DOHH2 (cell line): ENCODE data around the gene SOWAHA.
"Not testable (repeated sequence)": the region's sequence is repeated elsewhere in the genome, so short reads cannot be mapped to it uniquely, and the experiment has no call there.

Source experiments
- H3F3A ChIP-seq: fragments of 200-600 bp; sonication (generic), shearing (Covaris generic); 2 replicates; pipeline ENCODE4 v1.6.0; 2016; ENCODE audit warnings: antibody characterized with exemption, mild to moderate bottlenecking; ENCODE audit not compliant: control insufficient read depth, insufficient read depth
- H3K27ac ChIP-seq: fragments of 200-600 bp; sonication (generic); 2 replicates; pipeline ENCODE4 v1.5.1; 2014; ENCODE audit warnings: low read depth, mild to moderate bottlenecking, low read length, moderate library complexity
- H3K27me3 ChIP-seq: fragments of 200-600 bp; sonication (generic); 2 replicates; pipeline ENCODE4 v1.6.1; 2014; ENCODE audit warnings: mild to moderate bottlenecking, low read length, mixed read lengths; ENCODE audit not compliant: control insufficient read depth
- H3K36me3 ChIP-seq: fragments of 200-600 bp; sonication (generic); 2 replicates; pipeline ENCODE4 v1.6.1; 2014; ENCODE audit warnings: mild to moderate bottlenecking, low read length, moderate library complexity, mixed read lengths; ENCODE audit not compliant: control insufficient read depth
- H3K4me1 ChIP-seq: fragments of 200-600 bp; sonication (generic); 2 replicates; pipeline ENCODE4 v1.6.1; 2014; ENCODE audit warnings: mild to moderate bottlenecking, low read length, mixed read lengths; ENCODE audit not compliant: control insufficient read depth
- H3K4me2 ChIP-seq: fragments of 200-600 bp; sonication (generic); 2 replicates; pipeline ENCODE4 v1.6.0; 2014; ENCODE audit warnings: mild to moderate bottlenecking, low read length, moderate library complexity
- H3K4me3 ChIP-seq: fragments of 200-600 bp; sonication (generic); 2 replicates; pipeline ENCODE4 v1.5.1; 2014; ENCODE audit warnings: mild to moderate bottlenecking, low read length, mixed read lengths
- H3K79me2 ChIP-seq: fragments of 200-600 bp; sonication (generic); 2 replicates; pipeline ENCODE4 v1.6.1; 2014; ENCODE audit warnings: mild to moderate bottlenecking, low read length, mixed read lengths; ENCODE audit not compliant: control insufficient read depth
- H3K9me2 ChIP-seq: fragments of 200-600 bp; sonication (generic); replicated peaks from 2 replicates; pipeline ENCODE4 v1.6.1; 2014; ENCODE audit warnings: mild to moderate bottlenecking, low read length, mixed read lengths; ENCODE audit not compliant: control insufficient read depth
- H3K9me3 ChIP-seq: fragments of 200-600 bp; sonication (generic); 2 replicates; pipeline ENCODE4 v1.6.1; 2014; ENCODE audit warnings: antibody characterized with exemption, low read length, mixed read lengths; ENCODE audit not compliant: control insufficient read depth, insufficient read depth
- H4K20me1 ChIP-seq: fragments of 200-600 bp; sonication (generic); 2 replicates; pipeline ENCODE4 v1.6.0; 2014; ENCODE audit warnings: low read depth, mild to moderate bottlenecking, antibody characterized with exemption, low read length, moderate library complexity; ENCODE audit not compliant: control insufficient read depth, insufficient read depth
- EZH2phosphoT487 ChIP-seq: fragments of 200-600 bp; sonication (generic); IDR thresholded peaks from 2 replicates; pipeline ENCODE4 v1.6.1; 2017; ENCODE audit warnings: borderline replicate concordance, mild to moderate bottlenecking, antibody characterized with exemption, low read length, moderate library complexity, mixed read lengths
- TF ChIP-seq, protein P1 (sequence below): fragments of 200-600 bp; sonication (generic); IDR thresholded peaks from one replicate; pipeline ENCODE4 v1.5.1; 2014; ENCODE audit warnings: antibody characterized with exemption, mild to moderate bottlenecking, low read depth, low read length; ENCODE audit not compliant: poor library complexity, severe bottlenecking

SOWAHA gene

DNA sequence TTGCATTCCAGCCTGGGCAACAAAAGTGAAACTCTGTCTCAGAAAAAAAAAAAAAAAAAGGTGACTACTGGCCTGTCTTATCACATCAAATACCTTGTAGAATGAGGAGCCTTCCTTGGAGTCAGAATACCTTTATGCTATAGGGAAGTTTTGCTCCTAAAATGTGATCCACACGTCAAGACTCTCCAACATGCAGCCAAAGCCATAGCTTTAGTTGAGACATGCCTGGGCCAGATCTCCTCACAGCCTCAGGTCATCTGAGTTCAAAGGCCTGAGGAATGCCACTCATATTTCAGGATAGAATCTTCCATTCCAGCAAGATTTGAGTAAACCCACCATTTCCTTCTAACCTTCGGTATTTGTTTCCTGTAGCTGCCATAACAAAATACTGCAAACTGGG is 13.7 kb upstream of the SOWAHA start:
- Histone ChIP-seq H3K9me2 (no peaks in the 10 kb centered on the region), H3K27ac (no peak overlapping the region)
- no peak for TF ChIP-seq EZH2phosphoT487
- TF ChIP-seq, protein P1, sequence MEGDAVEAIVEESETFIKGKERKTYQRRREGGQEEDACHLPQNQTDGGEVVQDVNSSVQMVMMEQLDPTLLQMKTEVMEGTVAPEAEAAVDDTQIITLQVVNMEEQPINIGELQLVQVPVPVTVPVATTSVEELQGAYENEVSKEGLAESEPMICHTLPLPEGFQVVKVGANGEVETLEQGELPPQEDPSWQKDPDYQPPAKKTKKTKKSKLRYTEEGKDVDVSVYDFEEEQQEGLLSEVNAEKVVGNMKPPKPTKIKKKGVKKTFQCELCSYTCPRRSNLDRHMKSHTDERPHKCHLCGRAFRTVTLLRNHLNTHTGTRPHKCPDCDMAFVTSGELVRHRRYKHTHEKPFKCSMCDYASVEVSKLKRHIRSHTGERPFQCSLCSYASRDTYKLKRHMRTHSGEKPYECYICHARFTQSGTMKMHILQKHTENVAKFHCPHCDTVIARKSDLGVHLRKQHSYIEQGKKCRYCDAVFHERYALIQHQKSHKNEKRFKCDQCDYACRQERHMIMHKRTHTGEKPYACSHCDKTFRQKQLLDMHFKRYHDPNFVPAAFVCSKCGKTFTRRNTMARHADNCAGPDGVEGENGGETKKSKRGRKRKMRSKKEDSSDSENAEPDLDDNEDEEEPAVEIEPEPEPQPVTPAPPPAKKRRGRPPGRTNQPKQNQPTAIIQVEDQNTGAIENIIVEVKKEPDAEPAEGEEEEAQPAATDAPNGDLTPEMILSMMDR = no peak

GRCh38 chr5:132800545-132800944 is 12.6 kb upstream of the SOWAHA start:
- Histone ChIP-seq H3F3A (no peaks in the 10 kb centered on the region), H3K9me3 (no peaks in the 10 kb centered on the region), H3K4me1 (no peaks in the 10 kb centered on the region), H3K27ac (no peak overlapping the region), H4K20me1 (no peaks in the 10 kb centered on the region), H3K9me2 (no peaks in the 10 kb centered on the region), H3K4me3 (no peak overlapping the region), H3K27me3 (peaks cover 21% of the 10 kb centered on the region), H3K79me2 (no peaks in the 10 kb centered on the region), H3K36me3 (no peaks in the 10 kb centered on the region), H3K4me2 (no peak overlapping the region)
- TF ChIP-seq EZH2phosphoT487 = no peak
- TF ChIP-seq, protein P1 = no peak

More for the DNA sequence above, 13.7 kb upstream of the SOWAHA start:
- Histone ChIP-seq H4K20me1 (no peaks in the 10 kb centered on the region), H3F3A (no peaks in the 10 kb centered on the region), H3K4me3 (no peak overlapping the region), H3K4me2 (no peak overlapping the region), H3K36me3 (no peaks in the 10 kb centered on the region), H3K27me3 (peaks cover 21% of the 10 kb centered on the region), H3K9me3 (no peaks in the 10 kb centered on the region), H3K4me1 (no peaks in the 10 kb centered on the region), H3K79me2 (no peaks in the 10 kb centered on the region)

DNA sequence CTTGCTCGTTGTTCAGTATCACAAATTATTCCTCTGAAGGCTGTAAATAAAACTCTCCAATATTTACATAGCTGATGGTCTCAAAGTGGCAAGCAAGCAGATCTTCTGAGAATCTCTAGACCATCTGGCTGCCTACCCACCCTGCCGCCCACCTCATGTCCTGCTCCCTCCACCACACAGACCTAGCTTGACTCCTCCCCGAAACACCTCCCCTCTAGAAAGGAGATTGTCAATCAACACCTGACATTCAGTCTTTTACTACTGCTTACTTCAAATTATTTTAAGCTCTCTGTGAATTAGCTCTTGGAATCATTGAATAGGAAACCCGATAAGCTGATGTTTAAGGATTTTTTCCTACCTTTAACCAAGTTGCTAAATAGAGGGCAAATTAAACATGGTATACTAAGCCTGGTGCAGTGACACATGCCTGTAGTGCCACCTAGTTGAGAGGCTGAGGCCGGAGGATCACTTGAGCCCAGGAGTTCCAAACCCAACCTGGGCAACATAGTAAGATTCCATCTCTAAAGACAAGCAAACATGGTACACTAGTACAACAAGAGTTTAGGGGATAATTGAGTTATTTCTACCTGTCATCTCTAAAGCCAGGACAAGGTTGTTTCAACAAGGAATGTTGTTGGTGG is 10.9 kb upstream of the SOWAHA start:
- Histone ChIP-seq H3K9me3 (no peaks in the 10 kb centered on the region), H4K20me1 (no peaks in the 10 kb centered on the region), H3K27ac (no peak overlapping the region), H3K79me2 (no peaks in the 10 kb centered on the region), H3K4me2 (no peak overlapping the region), H3K4me3 (no peak overlapping the region), H3K9me2 (no peaks in the 10 kb centered on the region), H3K36me3 (no peaks in the 10 kb centered on the region), H3K27me3 (peaks cover 21% of the 10 kb centered on the region), H3K4me1 (no peaks in the 10 kb centered on the region), H3F3A (no peaks in the 10 kb centered on the region)
- no peak for TF ChIP-seq EZH2phosphoT487
- TF ChIP-seq, protein P1 = peak; percentile 9

DNA sequence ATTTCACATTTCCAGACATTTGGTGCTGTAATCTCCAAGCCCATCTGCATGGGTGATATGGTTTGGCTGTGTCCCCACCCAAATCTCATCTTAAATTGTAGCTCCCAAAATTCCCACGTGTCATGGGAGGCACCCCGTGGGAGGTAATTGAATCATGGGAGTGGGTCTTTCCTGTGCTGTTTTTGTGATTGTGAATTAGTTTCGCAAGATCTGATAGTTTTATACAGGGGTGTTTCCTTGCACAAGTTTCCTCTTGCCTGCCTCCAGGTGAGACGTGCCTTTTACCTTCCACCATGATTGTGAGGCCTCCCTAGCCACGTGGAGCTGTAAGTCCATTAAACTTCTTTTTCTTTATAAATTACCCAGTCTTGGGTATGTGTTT is 10.4 kb upstream of the SOWAHA start:
- not testable (repeated sequence) for H3K36me3 ChIP-seq, H3K9me3 ChIP-seq, H3F3A ChIP-seq

DNA sequence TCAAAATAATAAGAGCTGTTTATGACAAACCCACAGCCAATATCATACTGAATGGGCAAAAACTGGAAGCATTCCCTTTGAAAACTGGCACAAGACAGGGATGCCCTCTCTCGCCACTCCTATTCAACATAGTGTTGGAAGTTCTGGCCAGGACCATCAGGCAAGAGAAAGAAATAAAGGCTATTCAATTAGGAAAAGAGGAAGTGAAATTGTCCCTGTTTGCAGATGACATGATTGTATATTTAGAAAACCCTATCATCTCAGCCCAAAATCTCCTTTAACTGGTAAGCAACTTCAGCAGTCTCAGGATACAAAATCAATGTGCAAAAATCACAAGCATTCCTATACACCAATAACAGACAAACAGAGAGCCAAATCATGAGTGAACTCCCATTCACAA is 8.9 kb upstream of the SOWAHA start:
- H3K36me3 ChIP-seq, H3K4me2 ChIP-seq, H3K4me1 ChIP-seq, H3K27ac ChIP-seq, H3K9me2 ChIP-seq, H3K4me3 ChIP-seq, H3K79me2 ChIP-seq, H3K9me3 ChIP-seq, H3F3A ChIP-seq, H4K20me1 ChIP-seq: not testable (repeated sequence)
- H3K27me3 ChIP-seq = peaks cover 23% of the 10 kb centered on the region

More for the DNA sequence above, 10.4 kb upstream of the SOWAHA start:
- H3K79me2 ChIP-seq, H3K27ac ChIP-seq, H3K4me2 ChIP-seq, H3K4me1 ChIP-seq, H3K9me2 ChIP-seq, H4K20me1 ChIP-seq, H3K4me3 ChIP-seq: not testable (repeated sequence)
- H3K27me3 ChIP-seq = peaks cover 23% of the 10 kb centered on the region

DNA sequence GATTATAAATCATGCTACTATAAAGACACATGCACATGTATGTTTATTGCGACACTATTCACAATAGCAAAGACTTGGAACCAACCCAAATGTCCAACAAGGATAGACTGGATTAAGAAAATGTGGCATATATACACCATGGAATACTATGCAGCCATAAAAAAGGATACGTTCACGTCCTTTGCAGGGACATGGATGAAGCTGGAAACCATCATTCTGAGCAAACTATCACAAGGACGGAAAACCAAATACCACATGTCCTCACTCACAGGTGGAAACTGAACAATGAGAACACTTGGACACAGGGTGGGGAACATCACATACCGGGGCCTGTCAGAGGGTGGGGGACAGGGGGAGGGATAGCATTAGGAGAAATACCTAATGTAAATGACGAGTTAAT is 7.2 kb upstream of the SOWAHA start:
- H3K27ac ChIP-seq, H3F3A ChIP-seq, H3K9me2 ChIP-seq, H3K4me1 ChIP-seq, H3K4me2 ChIP-seq, H3K79me2 ChIP-seq, H3K9me3 ChIP-seq, H3K36me3 ChIP-seq, H3K4me3 ChIP-seq, H4K20me1 ChIP-seq: not testable (repeated sequence)
- H3K27me3 ChIP-seq = peaks cover 26% of the 10 kb centered on the region
